Peyer's patch (tissue), 4 donors: ENCODE results near the gene STX10. TPM values are rescaled to one million over a fixed set of nuclear protein-coding genes. Genes with fewer than 3 reads are reported as not detected.
A peak's percentile ranks its signal among the peaks of the same experiment; 100 is the strongest.

Experiments used
- DNase-seq, 3 donors: peaks; one replicate each; pipeline ENCODE4 v3.0.0-alpha.2; 2017 to 2019
- H3K27ac ChIP-seq, 4 donors: fragments of 200-600 bp; sonication (generic); one replicate each; pipeline ENCODE4 v1.5.1; 2016 to 2019
- H3K27me3 ChIP-seq, 2 donors: fragments of 200-600 bp; sonication (generic); one replicate each; pipeline ENCODE4 v1.5.1; 2019
- H3K36me3 ChIP-seq, 3 donors: fragments of 200-600 bp; sonication (generic); one replicate each; pipeline ENCODE4 v1.5.1; 2016 to 2019
- H3K4me1 ChIP-seq, 4 donors: fragments of 200-600 bp; sonication (generic); one replicate each; pipeline ENCODE4 v1.5.1; 2016 to 2019
- H3K4me3 ChIP-seq, 4 donors: fragments of 200-600 bp; sonication (generic); 1 replicate in 3 of 4; 2 replicates in 1 of 4; pipeline ENCODE4 v1.5.1; 2016 to 2019; ENCODE audit warnings: mild to moderate bottlenecking in 1 of 4
- H3K9me3 ChIP-seq, 4 donors: fragments of 200-600 bp; sonication (generic); one replicate each; pipeline ENCODE4 v1.5.1; 2016 to 2019; ENCODE audit warnings: mild to moderate bottlenecking in 1 of 4
- POLR2A ChIP-seq, 2 donors: fragments of 450-650 bp; IDR thresholded peaks; one replicate each; pipeline ENCODE4 v1.5.1; 2017; ENCODE audit warnings: antibody characterized with exemption in 2 of 2, mild to moderate bottlenecking in 2 of 2, moderate library complexity in 2 of 2
- total RNA-seq, 4 donors: library from RNA; depleted of rRNA; stranded (reverse); fragments of >200 nt; gene quantifications; one replicate each; pipeline ENCODE4 v1.1.0, GENCODE V29; 2016
- TF ChIP-seq, protein P1 (sequence below), 6 experiments: fragments of 450-650 bp in 4 of 6; fragments of 200-600 bp in 2 of 6; sonication (generic) in 1 of 6; IDR thresholded peaks; one replicate each; pipeline ENCODE4 v1.5.1; 2017 to 2019; ENCODE audit warnings: antibody characterized with exemption in 6 of 6, mild to moderate bottlenecking in 3 of 6, moderate library complexity in 1 of 6

The STX10 gene
- total RNA-seq, 4 donors from 2014 or later = 78.1 to 199 (median 107) TPM

DNA sequence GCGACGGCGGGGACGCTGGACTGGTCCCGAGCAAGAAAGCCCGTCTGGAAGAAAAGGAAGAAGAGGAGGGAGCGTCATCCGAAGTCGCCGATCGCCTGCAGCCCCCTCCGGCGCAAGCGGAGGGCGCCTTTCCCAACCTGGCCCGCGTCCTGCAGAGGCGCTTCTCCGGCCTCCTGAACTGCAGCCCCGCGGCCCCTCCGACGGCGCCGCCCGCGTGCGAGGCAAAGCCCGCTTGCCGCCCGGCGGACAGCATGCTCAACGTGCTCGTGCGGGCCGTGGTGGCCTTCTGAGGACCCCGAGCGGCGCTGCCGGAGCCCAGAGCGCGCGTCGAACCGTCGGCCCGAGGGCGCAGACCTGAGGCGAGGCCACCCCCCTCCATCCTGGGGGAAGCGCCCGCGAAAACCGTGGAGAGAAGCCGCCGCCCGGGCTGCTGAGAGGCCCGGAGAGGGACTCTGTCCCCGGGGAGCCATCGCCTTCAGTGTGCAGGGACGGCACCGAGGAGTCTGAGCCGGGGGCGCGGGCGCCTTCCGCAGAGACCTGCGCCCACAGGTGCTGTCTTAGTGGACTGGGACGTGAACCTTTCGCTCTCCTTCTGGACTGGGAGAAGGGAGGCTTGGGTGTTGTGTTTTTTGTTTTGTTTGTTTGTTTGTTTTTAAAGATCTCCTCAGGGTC, 3.5 kb upstream of the STX10 start:
- Histone ChIP-seq H3K9me3 (no peaks in the 10 kb centered on the region), H3K27me3 (no peaks in the 10 kb centered on the region), H3K36me3 (no peaks in the 10 kb centered on the region), H3K27ac (peak overlapping the region; percentile 94 to 99 (median 98)), H3K4me3 (peak overlapping the region; percentile 72 to 93 (median 88)), H3K4me1 (peaks cover 0 to 34% (median 13%) of the 10 kb centered on the region in 4 donors)
- DNase-seq = peak in 2 of 3 donors; percentile 44 to 65
- TF ChIP-seq, protein P1, sequence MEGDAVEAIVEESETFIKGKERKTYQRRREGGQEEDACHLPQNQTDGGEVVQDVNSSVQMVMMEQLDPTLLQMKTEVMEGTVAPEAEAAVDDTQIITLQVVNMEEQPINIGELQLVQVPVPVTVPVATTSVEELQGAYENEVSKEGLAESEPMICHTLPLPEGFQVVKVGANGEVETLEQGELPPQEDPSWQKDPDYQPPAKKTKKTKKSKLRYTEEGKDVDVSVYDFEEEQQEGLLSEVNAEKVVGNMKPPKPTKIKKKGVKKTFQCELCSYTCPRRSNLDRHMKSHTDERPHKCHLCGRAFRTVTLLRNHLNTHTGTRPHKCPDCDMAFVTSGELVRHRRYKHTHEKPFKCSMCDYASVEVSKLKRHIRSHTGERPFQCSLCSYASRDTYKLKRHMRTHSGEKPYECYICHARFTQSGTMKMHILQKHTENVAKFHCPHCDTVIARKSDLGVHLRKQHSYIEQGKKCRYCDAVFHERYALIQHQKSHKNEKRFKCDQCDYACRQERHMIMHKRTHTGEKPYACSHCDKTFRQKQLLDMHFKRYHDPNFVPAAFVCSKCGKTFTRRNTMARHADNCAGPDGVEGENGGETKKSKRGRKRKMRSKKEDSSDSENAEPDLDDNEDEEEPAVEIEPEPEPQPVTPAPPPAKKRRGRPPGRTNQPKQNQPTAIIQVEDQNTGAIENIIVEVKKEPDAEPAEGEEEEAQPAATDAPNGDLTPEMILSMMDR (IDR thresholded peaks at IDR 0.05) = peak in 2 of 6 experiments; percentile 4 to 18
- no peak for TF ChIP-seq POLR2A (IDR thresholded peaks at IDR 0.05)

DNA sequence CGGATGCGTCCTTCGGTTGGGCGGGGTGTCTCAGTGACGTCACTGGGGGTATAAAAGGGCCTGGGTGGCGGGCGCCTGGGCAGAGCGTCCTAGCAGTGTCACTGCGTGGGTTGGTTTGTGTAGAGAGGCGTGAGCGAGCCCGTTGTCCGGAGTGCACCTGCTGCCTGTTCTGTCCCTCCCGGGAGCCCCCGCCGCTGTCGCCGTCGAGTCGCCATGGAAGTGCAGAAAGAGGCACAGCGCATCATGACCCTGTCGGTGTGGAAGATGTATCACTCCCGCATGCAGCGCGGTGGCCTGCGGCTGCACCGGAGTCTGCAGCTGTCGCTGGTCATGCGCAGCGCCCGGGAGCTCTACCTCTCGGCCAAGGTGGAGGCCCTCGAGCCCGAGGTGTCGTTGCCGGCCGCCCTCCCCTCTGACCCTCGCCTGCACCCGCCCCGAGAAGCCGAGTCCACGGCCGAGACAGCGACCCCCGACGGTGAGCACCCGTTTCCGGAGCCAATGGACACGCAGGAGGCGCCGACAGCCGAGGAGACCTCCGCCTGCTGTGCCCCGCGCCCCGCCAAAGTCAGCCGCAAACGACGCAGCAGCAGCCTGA, 2.9 kb upstream of the STX10 start:
- TF ChIP-seq, protein P1 (IDR thresholded peaks at IDR 0.05) = peak in 3 of 6 experiments; percentile 2 to 11 (median 9)
- TF ChIP-seq POLR2A (IDR thresholded peaks at IDR 0.05) = peak; percentile 100
- peak overlapping the region; percentile 94 to 99 (median 98) for H3K27ac ChIP-seq
- H3K9me3 ChIP-seq = no peaks in the 10 kb centered on the region
- peaks cover 0 to 37% (median 13%) of the 10 kb centered on the region in 4 donors for H3K4me1 ChIP-seq
- peak; percentile 97 to 98 (median 97) for DNase-seq
- no peaks in the 10 kb centered on the region for H3K36me3 ChIP-seq
- H3K4me3 ChIP-seq = peak overlapping the region; percentile 72 to 93 (median 88)
- H3K27me3 ChIP-seq = no peaks in the 10 kb centered on the region

DNA sequence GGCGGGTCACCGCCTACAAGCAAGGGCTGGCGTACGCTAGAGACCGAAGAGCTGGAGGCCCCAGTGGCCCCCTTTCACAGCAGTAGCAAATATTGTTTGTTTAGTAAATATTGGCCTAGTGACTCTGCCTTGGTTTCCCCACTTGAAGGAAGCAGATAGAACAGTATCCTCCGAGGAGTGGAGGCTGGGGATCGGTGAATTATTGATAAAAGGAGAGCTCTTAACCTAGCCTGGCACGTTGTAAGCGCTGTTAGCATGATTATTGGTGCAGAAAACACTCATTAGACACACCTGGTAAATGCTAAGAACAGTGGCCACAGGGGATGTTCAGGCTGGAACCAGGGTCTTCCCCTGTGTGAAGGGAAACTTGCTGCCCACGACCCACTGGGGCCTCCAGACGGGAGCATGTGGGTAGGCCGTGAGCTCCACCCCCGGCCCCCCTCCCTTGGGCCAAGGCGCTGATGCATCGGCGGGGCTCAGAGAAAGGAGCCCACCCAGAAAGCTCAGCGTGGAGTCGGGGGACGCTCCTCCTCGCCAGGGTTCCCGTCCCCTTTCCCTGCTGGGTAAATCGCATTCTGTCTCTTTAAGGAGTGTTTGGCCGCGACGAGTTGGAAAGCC, 2.3 kb upstream of the STX10 start:
- H3K27me3 ChIP-seq = no peaks in the 10 kb centered on the region
- no peaks in the 10 kb centered on the region for H3K36me3 ChIP-seq
- no peak for TF ChIP-seq POLR2A (IDR thresholded peaks at IDR 0.05)
- TF ChIP-seq, protein P1 (IDR thresholded peaks at IDR 0.05) = no peak
- H3K9me3 ChIP-seq = no peaks in the 10 kb centered on the region
- peak overlapping the region; percentile 94 to 99 (median 98) for H3K27ac ChIP-seq
- peaks cover 0 to 38% (median 12%) of the 10 kb centered on the region in 4 donors for H3K4me1 ChIP-seq
- DNase-seq = no peak
- peak overlapping the region; percentile 72 to 93 (median 88) for H3K4me3 ChIP-seq

DNA sequence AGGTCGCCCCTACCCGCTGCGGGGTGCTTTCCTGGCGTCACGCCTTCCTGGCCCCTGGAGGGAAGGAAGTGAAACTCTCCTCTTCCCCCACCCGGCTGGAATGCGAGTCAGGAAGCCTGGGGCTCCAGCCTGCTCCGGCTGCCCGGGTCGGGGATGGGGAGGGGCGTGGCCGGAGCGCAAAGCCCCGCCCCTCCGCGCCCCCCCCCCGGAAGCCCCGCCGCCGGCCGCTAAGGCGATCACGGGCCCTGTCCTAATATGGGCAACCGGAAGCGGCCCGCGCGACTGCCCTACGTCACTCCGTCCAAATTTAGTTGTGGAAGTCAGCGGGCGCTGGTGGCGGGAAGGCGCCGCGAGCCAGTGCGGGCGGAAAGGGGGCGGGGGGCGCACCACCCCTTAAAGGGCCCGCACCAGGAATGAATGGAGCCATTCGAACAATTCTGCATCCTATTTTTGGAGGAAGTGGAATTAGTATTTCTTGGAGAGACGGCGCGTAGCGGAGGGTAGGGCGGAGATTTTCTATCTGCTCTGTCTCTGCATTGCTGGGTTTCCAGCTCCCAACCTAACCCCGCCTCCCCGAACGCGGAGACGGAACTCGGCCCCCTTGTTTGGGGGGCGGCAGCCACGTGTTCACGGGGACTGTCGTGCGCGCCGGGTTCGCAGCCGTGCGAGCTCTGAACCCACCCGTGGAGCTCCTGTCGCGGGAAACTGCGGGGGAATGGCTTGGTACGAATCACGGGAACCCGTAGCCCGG, 1.6 kb upstream of the STX10 start:
- Histone ChIP-seq H3K4me3 (peak overlapping the region; percentile 72 to 93 (median 88)), H3K9me3 (no peaks in the 10 kb centered on the region), H3K27ac (peak overlapping the region; percentile 94 to 99 (median 98)), H3K36me3 (no peaks in the 10 kb centered on the region), H3K27me3 (no peaks in the 10 kb centered on the region), H3K4me1 (peaks cover 0 to 37% (median 10%) of the 10 kb centered on the region in 4 donors)
- peak; percentile 96 to 99 (median 98) for DNase-seq
- peak; percentile 97 to 98 for TF ChIP-seq POLR2A (IDR thresholded peaks at IDR 0.05)
- TF ChIP-seq, protein P1 (IDR thresholded peaks at IDR 0.05) = peak in 2 of 6 experiments; percentile 2 to 16

DNA sequence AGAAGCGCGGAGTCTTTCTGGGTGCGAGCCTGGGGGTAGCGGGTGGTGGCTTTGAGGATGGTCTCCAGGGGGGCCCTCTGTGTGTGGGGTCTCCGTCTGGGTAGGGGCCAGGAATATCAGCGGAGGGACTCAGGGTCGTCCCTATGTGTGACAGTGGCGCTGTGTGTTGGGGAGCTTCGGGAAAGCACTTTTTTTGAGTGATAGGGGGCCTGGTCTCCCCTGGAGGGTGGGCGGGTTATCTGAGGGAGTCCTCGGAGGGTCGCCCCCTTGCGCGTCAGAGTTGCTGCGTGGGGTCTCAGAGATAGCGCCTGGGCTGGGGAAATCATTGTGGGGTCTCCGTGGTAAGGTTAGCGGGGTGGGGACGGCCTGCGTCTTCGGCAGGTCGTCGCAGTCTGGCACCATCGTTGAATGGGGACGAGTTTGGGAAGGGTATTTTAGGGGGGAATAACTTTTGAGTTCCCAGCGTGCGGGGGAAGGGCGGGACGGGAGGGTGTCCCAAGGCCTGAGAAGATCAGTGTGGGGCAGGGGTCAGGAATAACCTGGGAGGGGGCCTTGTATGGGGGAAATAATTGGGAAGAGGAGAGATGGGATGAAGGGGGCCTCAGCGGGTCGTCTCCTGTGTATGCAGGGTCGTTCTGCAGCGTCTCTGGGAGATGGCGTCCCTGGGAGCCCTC, 893 bp upstream of the STX10 start:
- TF ChIP-seq, protein P1 (IDR thresholded peaks at IDR 0.05) = no peak
- no peak for TF ChIP-seq POLR2A (IDR thresholded peaks at IDR 0.05)
- peak; percentile 30 to 62 (median 60) for DNase-seq
- no peaks in the 10 kb centered on the region for H3K27me3 ChIP-seq
- H3K9me3 ChIP-seq = no peaks in the 10 kb centered on the region
- peak overlapping the region; percentile 72 to 93 (median 88) for H3K4me3 ChIP-seq
- H3K36me3 ChIP-seq = no peaks in the 10 kb centered on the region
- H3K4me1 ChIP-seq = peaks cover 0 to 32% (median 6%) of the 10 kb centered on the region in 4 donors
- H3K27ac ChIP-seq = peak overlapping the region; percentile 94 to 99 (median 98)
